K562 (cell line): ENCODE measurements around the gene GLP2R. TPM values are rescaled to one million over a fixed set of nuclear protein-coding genes. Genes with fewer than 3 reads are reported as not detected.

Experiments
- ATAC-seq: fragments of 200-7000 bp; cut with Tn5 transposase; 3 replicates; pipeline ENCODE4 v1.9.1; 2020; ENCODE audit warnings: moderate library complexity
- BruUV-seq: library from RNA; stranded (reverse); fragments of 400-500 nt; replicated peaks from 2 replicates; lab custom pipeline; 2021; lab: Mats Ljungman, UMichigan
- CTCF ChIA-PET: fragments of 300-600 bp; formaldehyde crosslinking; extraction: SDS; loops from one replicate; lab custom pipeline; 2021; ENCODE audit warnings: low intra/inter-chr PET ratio; lab: Yijun Ruan, JAX
- POLR2A ChIA-PET: fragments of 300-600, 350-650 bp; sonication (Branson Sonifier 250); formaldehyde crosslinking; extraction: SDS; loops from one replicate; lab custom pipeline; 2021; ENCODE audit warnings: antibody characterized with exemption, inconsistent platforms; lab: Yijun Ruan, JAX
- DNase-seq, 4 experiments: peaks; one replicate each; pipeline versions ENCODE4 v3.0.0 to v3.0.0-alpha.2; 2011 to 2018; ENCODE audit warnings: low spot score in 3 of 4, mixed read lengths in 3 of 4; ENCODE audit errors: extremely low read depth in 1 of 4
- FAIRE-seq: peaks from 2 replicates; lab custom pipeline; 2011; peaks lifted over from hg19 to GRCh38; lab: Jason Lieb, UNC
- H2AFZ ChIP-seq: 2 replicates; pipeline ENCODE4 v1.6.0; 2011; ENCODE audit warnings: low read depth, low read length, control low read depth, inconsistent platforms
- H3K27ac ChIP-seq: fragments of 200-600 bp; 3 replicates; pipeline ENCODE4 v1.8.0; 2011; ENCODE audit warnings: low read depth, mild to moderate bottlenecking, control low read depth, inconsistent platforms, low read length, moderate library complexity, mixed read lengths; ENCODE audit errors: extremely low read depth
- H3K27me3 ChIP-seq, 2 experiments: fragments of 300-600 bp in 1 of 2; 2 replicates in 1 of 2; 3 replicates in 1 of 2; pipeline versions ENCODE4 v1.6.0 to v1.8.0; 2011; ENCODE audit warnings: inconsistent platforms in 2 of 2, low read length in 2 of 2, mild to moderate bottlenecking in 1 of 2, mixed read lengths in 1 of 2, moderate library complexity in 1 of 2; ENCODE audit not compliant: control insufficient read depth in 2 of 2, insufficient read depth in 2 of 2
- H3K36me3 ChIP-seq: fragments of 300-600 bp; 3 replicates; pipeline ENCODE4 v1.8.0; 2011; ENCODE audit warnings: mild to moderate bottlenecking, low read length, inconsistent platforms; ENCODE audit not compliant: control insufficient read depth, insufficient read depth
- H3K4me1 ChIP-seq, 2 experiments: fragments of 200-600 bp in 1 of 2; replicated peaks in 1 of 2; 2 replicates in 1 of 2; 3 replicates in 1 of 2; pipeline versions ENCODE4 v1.5.1 to v1.8.0; 2011; ENCODE audit warnings: inconsistent platforms in 2 of 2, low read length in 2 of 2, mild to moderate bottlenecking in 1 of 2, mixed read lengths in 1 of 2, moderate library complexity in 1 of 2; ENCODE audit not compliant: control insufficient read depth in 2 of 2, insufficient read depth in 2 of 2
- H3K4me2 ChIP-seq: 2 replicates; pipeline ENCODE4 v1.6.1; 2011; ENCODE audit warnings: low read length, control low read depth, inconsistent platforms, mixed read lengths; ENCODE audit not compliant: insufficient read depth
- H3K4me3 ChIP-seq: fragments of 200-600 bp; sonication (generic), shearing (Covaris generic); 2 replicates; pipeline ENCODE4 v1.5.1; 2016; ENCODE audit warnings: control low read depth, inconsistent platforms
- H3K79me2 ChIP-seq: fragments of 200-600 bp; 3 replicates; pipeline ENCODE4 v1.8.0; 2011; ENCODE audit warnings: low read length, inconsistent platforms; ENCODE audit not compliant: control insufficient read depth, insufficient read depth
- H3K9ac ChIP-seq, 2 experiments: 2 replicates each; pipeline versions ENCODE4 v1.6.0 to v1.6.1; 2011; ENCODE audit warnings: low read depth in 2 of 2, low read length in 2 of 2, control low read depth in 1 of 2, inconsistent platforms in 1 of 2, mild to moderate bottlenecking in 1 of 2, mixed read lengths in 1 of 2; ENCODE audit not compliant: insufficient read depth in 1 of 2
- H3K9me1 ChIP-seq: one replicate; pipeline ENCODE4 v1.6.0; 2011; ENCODE audit warnings: inconsistent platforms, mild to moderate bottlenecking, low read length, moderate library complexity; ENCODE audit not compliant: control insufficient read depth, insufficient read depth
- H3K9me3 ChIP-seq: replicated peaks from 2 replicates; pipeline ENCODE4 v1.5.1; 2011; ENCODE audit warnings: low read depth, low read length, inconsistent platforms; ENCODE audit not compliant: control insufficient read depth, insufficient read depth
- H4K20me1 ChIP-seq: replicated peaks from 2 replicates; pipeline ENCODE4 v1.6.1; 2011; ENCODE audit warnings: low read length, inconsistent platforms, mixed read lengths; ENCODE audit not compliant: control insufficient read depth, insufficient read depth
- ERF ChIP-seq: fragments of 450-650 bp; formaldehyde crosslinking; IDR thresholded peaks from 2 replicates; pipeline ENCODE4 v1.4.0; 2020; ENCODE audit warnings: mild to moderate bottlenecking, mixed read lengths
- MAFG ChIP-seq: fragments of 450-650 bp; conservative IDR thresholded peaks from 2 replicates; pipeline ENCODE4 v1.6.1; 2016; ENCODE audit warnings: missing genetic modification characterization, missing compliant biosample characterization
- MTA2 ChIP-seq: fragments of 450-650 bp; IDR thresholded peaks from 2 replicates; pipeline ENCODE4 v1.6.1; 2016; ENCODE audit warnings: low read depth
- NCOA1 ChIP-seq: fragments of 450-650 bp; IDR thresholded peaks from 2 replicates; pipeline ENCODE4 v1.6.1; 2016; ENCODE audit warnings: low read depth
- PRMT5 ChIP-seq: sonication (generic); formaldehyde crosslinking; IDR thresholded peaks from 2 replicates; pipeline ENCODE4 v1.5.0; 2020; ENCODE audit warnings: missing genetic modification reagents
- PTRF ChIP-seq: fragments of 450-650 bp; IDR thresholded peaks from 2 replicates; pipeline ENCODE4 v1.6.1; 2016; ENCODE audit warnings: mild to moderate bottlenecking, missing genetic modification characterization, missing compliant biosample characterization
- RAD21 ChIP-seq, 2 experiments: fragments of 250-450 bp in 1 of 2; fragments of 450-650 bp in 1 of 2; sonication (Bioruptor Pico) in 1 of 2; formaldehyde crosslinking in 1 of 2; IDR thresholded peaks in 1 of 2; conservative IDR thresholded peaks in 1 of 2; 2 replicates each; pipeline versions ENCODE4 v1.4.0 to v1.8.0; 2020 to 2022; ENCODE audit warnings: mild to moderate bottlenecking in 2 of 2, moderate library complexity in 1 of 2
- RBM17 ChIP-seq: fragments of 200-400 bp; formaldehyde crosslinking; IDR thresholded peaks from 2 replicates; pipeline ENCODE4 v1.6.1; 2017; ENCODE audit warnings: low read depth, mild to moderate bottlenecking, low read length, borderline replicate concordance
- SPI1 ChIP-seq: IDR thresholded peaks from 2 replicates; pipeline ENCODE4 v1.6.1; 2011; ENCODE audit warnings: low read depth, low read length, control low read depth, borderline replicate concordance
- SRSF7 ChIP-seq: fragments of 200-400 bp; formaldehyde crosslinking; optimal IDR thresholded peaks from 2 replicates; pipeline ENCODE3; 2017; ENCODE audit warnings: mild to moderate bottlenecking, low read depth, low read length
- TRIM25 ChIP-seq: fragments of 450-650 bp; IDR thresholded peaks from 2 replicates; pipeline ENCODE4 v1.7.0; 2016; ENCODE audit warnings: borderline replicate concordance
- ZKSCAN3 ChIP-seq: fragments of 250-450 bp; sonication (Bioruptor Pico); IDR thresholded peaks from 2 replicates; pipeline ENCODE4 v1.4.0; 2020
- ZNF12 ChIP-seq: sonication (generic); formaldehyde crosslinking; IDR thresholded peaks from 2 replicates; pipeline ENCODE4 v1.4.0; 2020; ENCODE audit warnings: mild to moderate bottlenecking, missing genetic modification reagents
- WGBS: fragments of 100-300 bp; shearing (Covaris generic); methylation state at CpG from one replicate; pipeline ENCODE4 v1.1.6; 2016; ENCODE audit warnings: low coverage, mixed read lengths; ENCODE audit not compliant: insufficient coverage; ENCODE audit errors: missing lambda C conversion rate; 5-methylcytosine and 5-hydroxymethylcytosine counted together
- in situ Hi-C: fragments of 300-500 bp; cut with MboI; formaldehyde crosslinking; loops from 4 replicates; pipeline ENCODE4 v1.15.0; 2018; ENCODE audit warnings: inconsistent platforms, mixed read lengths
- intact Hi-C: fragments of 100-400 bp; cut with micrococcal nuclease; formaldehyde crosslinking; loops from 2 replicates; pipeline ENCODE4 v1.14.2; 2022
- polyA plus RNA-seq, 8 experiments: library from polyadenylated mRNA; depleted of rRNA in 4 of 8; stranded (reverse) in 5 of 8; unstranded in 3 of 8; fragments of >200 nt; fragmentation: Nextera tagmentation in 2 of 8; fragmentation: Illumina TruSeq in 1 of 8; extraction: Ambion mirVana in 2 of 8; extraction: Trizol in 1 of 8; gene quantifications; 2 replicates each; pipeline versions ENCODE4 v1.2.1 to v1.2.3, GENCODE V29; 2011 to 2014; ENCODE audit warnings: inconsistent platforms in 1 of 8, missing spikeins in 1 of 8
- total RNA-seq, 7 experiments: library from RNA; depleted of rRNA in 6 of 7; stranded (reverse); fragments of >200 nt in 6 of 7; fragmentation: Illumina TruSeq in 2 of 7; extraction: Trizol in 2 of 7; gene quantifications; 2 replicates each; pipeline versions ENCODE4 v1.2.1 to v1.2.3, GENCODE V29; 2011 to 2021; ENCODE audit warnings: low replicate concordance in 1 of 7
- TF ChIP-seq, protein P1 (sequence below), 3 experiments: IDR thresholded peaks in 2 of 3; conservative IDR thresholded peaks in 1 of 3; 2 replicates each; pipeline ENCODE4 v1.5.1; 2011 to 2012; ENCODE audit warnings: low read length in 3 of 3, mild to moderate bottlenecking in 3 of 3, control low read depth in 2 of 3, improper control_type of control experiment in 1 of 3, inconsistent platforms in 1 of 3, low read depth in 1 of 3, mixed read lengths in 1 of 3, moderate library complexity in 1 of 3; ENCODE audit not compliant: insufficient read depth in 2 of 3
- TF ChIP-seq, protein P2 (sequence below): sonication (generic); formaldehyde crosslinking; IDR thresholded peaks from 2 replicates; pipeline ENCODE4 v1.8.0; 2023; ENCODE audit warnings: mild to moderate bottlenecking, missing genetic modification reagents

Gene GLP2R
- total and polyA plus RNA-seq, 9 of the 15 experiments (the other 6 are each of a cell fraction or from before 2014, with no cell fraction given), result not detected

GRCh38 chr17:9924735-9925191 lies 99.0 kb downstream of the GLP2R start (continued):
- no peak for TF ChIP-seq ERF (CRISPR knock-in tag)
- TF ChIP-seq RBM17, result no peak
- no peak for TF ChIP-seq SRSF7
- TF ChIP-seq SPI1, result 0 out of 2 replicates have a peak, but pooled peaks have one; percentile 15
- no peak for TF ChIP-seq NCOA1
- TF ChIP-seq, protein P1, sequence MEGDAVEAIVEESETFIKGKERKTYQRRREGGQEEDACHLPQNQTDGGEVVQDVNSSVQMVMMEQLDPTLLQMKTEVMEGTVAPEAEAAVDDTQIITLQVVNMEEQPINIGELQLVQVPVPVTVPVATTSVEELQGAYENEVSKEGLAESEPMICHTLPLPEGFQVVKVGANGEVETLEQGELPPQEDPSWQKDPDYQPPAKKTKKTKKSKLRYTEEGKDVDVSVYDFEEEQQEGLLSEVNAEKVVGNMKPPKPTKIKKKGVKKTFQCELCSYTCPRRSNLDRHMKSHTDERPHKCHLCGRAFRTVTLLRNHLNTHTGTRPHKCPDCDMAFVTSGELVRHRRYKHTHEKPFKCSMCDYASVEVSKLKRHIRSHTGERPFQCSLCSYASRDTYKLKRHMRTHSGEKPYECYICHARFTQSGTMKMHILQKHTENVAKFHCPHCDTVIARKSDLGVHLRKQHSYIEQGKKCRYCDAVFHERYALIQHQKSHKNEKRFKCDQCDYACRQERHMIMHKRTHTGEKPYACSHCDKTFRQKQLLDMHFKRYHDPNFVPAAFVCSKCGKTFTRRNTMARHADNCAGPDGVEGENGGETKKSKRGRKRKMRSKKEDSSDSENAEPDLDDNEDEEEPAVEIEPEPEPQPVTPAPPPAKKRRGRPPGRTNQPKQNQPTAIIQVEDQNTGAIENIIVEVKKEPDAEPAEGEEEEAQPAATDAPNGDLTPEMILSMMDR (IDR thresholded peaks at IDR 0.05 in 2 of 3, conservative IDR thresholded peaks at IDR 0.05 in 1 of 3; ENCODE audit: insufficient read depth in 2 of 3, low read depth in 1 of 3, low read length in 3 of 3), result peak; percentile 57 to 74 (median 66); a peak in 5 of 6 replicates
- TF ChIP-seq MTA2, result no peak
- TF ChIP-seq, all 486 proteins: peak for 5

- no peak for ATAC-seq
- WGBS, result 6% methylated on average over 11 of the region's 11 CpGs
- TF ChIP-seq PRMT5 (CRISPR knock-in tag) (no peak), RAD21 (CRISPR knock-in tag; conservative IDR thresholded peaks at IDR 0.05 in 1 of 2, IDR thresholded peaks at IDR 0.05 in 1 of 2) (no peak), ZKSCAN3 (CRISPR knock-in tag) (no peak), MAFG (no peak), ZNF12 (CRISPR knock-in tag) (no peak), TRIM25 (no peak), PTRF (tag) (no peak)
- TF ChIP-seq, protein P2, sequence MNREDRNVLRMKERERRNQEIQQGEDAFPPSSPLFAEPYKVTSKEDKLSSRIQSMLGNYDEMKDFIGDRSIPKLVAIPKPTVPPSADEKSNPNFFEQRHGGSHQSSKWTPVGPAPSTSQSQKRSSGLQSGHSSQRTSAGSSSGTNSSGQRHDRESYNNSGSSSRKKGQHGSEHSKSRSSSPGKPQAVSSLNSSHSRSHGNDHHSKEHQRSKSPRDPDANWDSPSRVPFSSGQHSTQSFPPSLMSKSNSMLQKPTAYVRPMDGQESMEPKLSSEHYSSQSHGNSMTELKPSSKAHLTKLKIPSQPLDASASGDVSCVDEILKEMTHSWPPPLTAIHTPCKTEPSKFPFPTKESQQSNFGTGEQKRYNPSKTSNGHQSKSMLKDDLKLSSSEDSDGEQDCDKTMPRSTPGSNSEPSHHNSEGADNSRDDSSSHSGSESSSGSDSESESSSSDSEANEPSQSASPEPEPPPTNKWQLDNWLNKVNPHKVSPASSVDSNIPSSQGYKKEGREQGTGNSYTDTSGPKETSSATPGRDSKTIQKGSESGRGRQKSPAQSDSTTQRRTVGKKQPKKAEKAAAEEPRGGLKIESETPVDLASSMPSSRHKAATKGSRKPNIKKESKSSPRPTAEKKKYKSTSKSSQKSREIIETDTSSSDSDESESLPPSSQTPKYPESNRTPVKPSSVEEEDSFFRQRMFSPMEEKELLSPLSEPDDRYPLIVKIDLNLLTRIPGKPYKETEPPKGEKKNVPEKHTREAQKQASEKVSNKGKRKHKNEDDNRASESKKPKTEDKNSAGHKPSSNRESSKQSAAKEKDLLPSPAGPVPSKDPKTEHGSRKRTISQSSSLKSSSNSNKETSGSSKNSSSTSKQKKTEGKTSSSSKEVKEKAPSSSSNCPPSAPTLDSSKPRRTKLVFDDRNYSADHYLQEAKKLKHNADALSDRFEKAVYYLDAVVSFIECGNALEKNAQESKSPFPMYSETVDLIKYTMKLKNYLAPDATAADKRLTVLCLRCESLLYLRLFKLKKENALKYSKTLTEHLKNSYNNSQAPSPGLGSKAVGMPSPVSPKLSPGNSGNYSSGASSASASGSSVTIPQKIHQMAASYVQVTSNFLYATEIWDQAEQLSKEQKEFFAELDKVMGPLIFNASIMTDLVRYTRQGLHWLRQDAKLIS, result no peak
These were observed 99.7 kb downstream of the GLP2R start for GRCh38 chr17:9925457-9925856.

More at GRCh38 chr17:9925457-9925856, 99.7 kb downstream of the GLP2R start:
- no TSS peak for BruUV-seq
- H2AFZ ChIP-seq, result no peak overlapping the region
- no peak overlapping the region for H3K27ac ChIP-seq
- H3K27me3 ChIP-seq, result no peaks in the 10 kb centered on the region; a peak in 2 of 5 replicates
- intact Hi-C loops (no loop called here), in situ Hi-C loops (loop anchor here (10.0 kb wide), 1 partner anchor 689 kb away; no protein-coding TSS in a partner anchor)
- H3K4me1 ChIP-seq, result no peaks in the 10 kb centered on the region
- no peaks in the 10 kb centered on the region for H3K79me2 ChIP-seq
- FAIRE-seq, result no peak
- no peaks in the 10 kb centered on the region for H4K20me1 ChIP-seq
- no peak overlapping the region for H3K4me2 ChIP-seq
- H3K4me3 ChIP-seq, result no peak overlapping the region
- ChIA-PET CTCF (interaction anchor here (1.1 to 1.6 kb wide), 2 partner anchors 34 to 57 kb away, joined by 4 to 6 read pairs; no protein-coding TSS in a partner anchor), POLR2A (no interaction called here)
- H3K9ac ChIP-seq, result no peak overlapping the region
- DNase-seq, result no peak
- H3K9me1 ChIP-seq, result no peaks in the 10 kb centered on the region
- no peaks in the 10 kb centered on the region for H3K9me3 ChIP-seq
- no peaks in the 10 kb centered on the region for H3K36me3 ChIP-seq
